HG03439 (cell line): ENCODE measurements around the gene EXOC6.

Source experiments
- ATAC-seq: cut with Tn5 transposase; IDR thresholded peaks from one replicate; pipeline ENCODE4 v1.9.1; 2021; ENCODE audit warnings: mild to moderate bottlenecking, moderate library complexity; ENCODE audit not compliant: unreplicated experiment

The EXOC6 gene

GRCh38 chr10:92832121-92832520, 16.2 kb upstream of the EXOC6 start:
- ATAC-seq: no peak

GRCh38 chr10:92832998-92833650, 15.2 kb upstream of the EXOC6 start:
- ATAC-seq: no peak

- no peak for ATAC-seq
Measured at GRCh38 chr10:92834331-92834730, 14.0 kb upstream of the EXOC6 start.

GRCh38 chr10:92834986-92835385, 13.3 kb upstream of the EXOC6 start:
- no peak for ATAC-seq

- no peak for ATAC-seq
Measured at GRCh38 chr10:92837456-92837855, 10.9 kb upstream of the EXOC6 start.

- no peak for ATAC-seq
Measured at GRCh38 chr10:92839191-92840085, 8.9 kb upstream of the EXOC6 start.

- ATAC-seq: no peak
Measured at GRCh38 chr10:92844746-92845145, 3.6 kb upstream of the EXOC6 start.

GRCh38 chr10:92845921-92846320, 2.4 kb upstream of the EXOC6 start:
- ATAC-seq: no peak

- ATAC-seq: no peak
Measured at GRCh38 chr10:92846344-92846743, 2.0 kb upstream of the EXOC6 start.

GRCh38 chr10:92846854-92847201, 1.5 kb upstream of the EXOC6 start:
- ATAC-seq: no peak

GRCh38 chr10:92847202-92847864, 987 bp upstream of the EXOC6 start:
- no peak for ATAC-seq

- no peak for ATAC-seq
Measured at GRCh38 chr10:92848037-92848440, 281 bp upstream of the EXOC6 start.

- ATAC-seq: no peak
Measured at GRCh38 chr10:92849234-92849525, 860 bp downstream of the EXOC6 start.

- ATAC-seq: no peak
Measured at GRCh38 chr10:92849576-92850090, 1.3 kb downstream of the EXOC6 start.

GRCh38 chr10:92850185-92850584, 1.9 kb downstream of the EXOC6 start:
- ATAC-seq: no peak

GRCh38 chr10:92851003-92851402, 2.7 kb downstream of the EXOC6 start:
- ATAC-seq: no peak

- no peak for ATAC-seq
Measured at GRCh38 chr10:92855560-92855959, 7.2 kb downstream of the EXOC6 start.

- ATAC-seq: no peak
Measured at GRCh38 chr10:92857904-92858514, 9.7 kb downstream of the EXOC6 start.

GRCh38 chr10:92867235-92867634, 18.9 kb downstream of the EXOC6 start:
- ATAC-seq: no peak

- ATAC-seq: no peak
Measured at GRCh38 chr10:92868036-92868435, 19.7 kb downstream of the EXOC6 start.

- ATAC-seq: no peak
Measured at GRCh38 chr10:92868557-92868956, 20.2 kb downstream of the EXOC6 start.
